Neural cell (in vitro differentiated cells): ENCODE results near the gene STEAP2. TPM values are rescaled to one million over a fixed set of nuclear protein-coding genes. Genes with fewer than 3 reads are reported as not detected.
"Not testable (repeated sequence)": the region's sequence is repeated elsewhere in the genome, so short reads cannot be mapped to it uniquely, and the experiment has no call there.

Source experiments
- H2AFZ ChIP-seq: fragments of 200-600, 300-800 bp; sonication (generic), shearing (Covaris generic); 2 replicates; pipeline ENCODE4 v1.6.0; 2014; ENCODE audit warnings: low read depth, mild to moderate bottlenecking, antibody characterized with exemption, low read length, moderate library complexity
- H3F3A ChIP-seq: fragments of 200-600 bp; shearing (Covaris generic); 2 replicates; pipeline ENCODE4 v1.6.1; 2016; ENCODE audit warnings: mild to moderate bottlenecking, moderate library complexity, mixed read lengths, antibody characterized with exemption, low read length; ENCODE audit not compliant: insufficient read depth, poor library complexity, severe bottlenecking
- H3K27ac ChIP-seq: fragments of 200-600, 300-800 bp; sonication (generic), shearing (Covaris generic); 2 replicates; pipeline ENCODE4 v1.5.1; 2014; ENCODE audit warnings: mild to moderate bottlenecking, low read length, moderate library complexity
- H3K27me3 ChIP-seq: fragments of 300-800, 200-600 bp; sonication (generic), shearing (Covaris generic); 2 replicates; pipeline ENCODE4 v1.6.0; 2014; ENCODE audit warnings: mild to moderate bottlenecking, low read depth, low read length, moderate library complexity; ENCODE audit not compliant: insufficient read depth
- H3K36me3 ChIP-seq: fragments of 300-800, 200-600 bp; sonication (generic), shearing (Covaris generic); 2 replicates; pipeline ENCODE4 v1.5.1; 2014; ENCODE audit warnings: mild to moderate bottlenecking, antibody characterized with exemption, low read length, moderate library complexity; ENCODE audit not compliant: insufficient read depth
- H3K4me2 ChIP-seq: fragments of 300-800, 200-600 bp; sonication (generic), shearing (Covaris generic); 2 replicates; pipeline ENCODE4 v1.6.0; 2014; ENCODE audit warnings: mild to moderate bottlenecking, low read length
- H3K4me3 ChIP-seq: fragments of 300-800, 200-600 bp; sonication (generic), shearing (Covaris generic); 2 replicates; pipeline ENCODE4 v1.5.1; 2014; ENCODE audit warnings: mild to moderate bottlenecking, low read length, moderate library complexity
- H3K79me2 ChIP-seq: fragments of 200-600 bp; shearing (Covaris generic); replicated peaks from 2 replicates; pipeline ENCODE4 v1.6.0; 2014; ENCODE audit warnings: mild to moderate bottlenecking, low read length, moderate library complexity; ENCODE audit not compliant: insufficient read depth
- H3K9ac ChIP-seq: fragments of 300-800, 200-600 bp; sonication (generic), shearing (Covaris generic); 2 replicates; pipeline ENCODE4 v1.6.1; 2016; ENCODE audit warnings: mild to moderate bottlenecking, low read length, mixed read lengths
- H3K9me2 ChIP-seq: fragments of 200-600 bp; shearing (Covaris generic); 2 replicates; pipeline ENCODE4 v1.6.1; 2016; ENCODE audit warnings: mild to moderate bottlenecking, low read length, mixed read lengths; ENCODE audit not compliant: insufficient read depth
- H3K9me3 ChIP-seq: fragments of 200-600, 300-800 bp; sonication (generic), shearing (Covaris generic); 2 replicates; pipeline ENCODE4 v1.6.1; 2016; ENCODE audit warnings: mild to moderate bottlenecking, mixed run types, low read length, moderate library complexity, mixed read lengths
- H4K20me1 ChIP-seq: fragments of 200-600 bp; shearing (Covaris generic); 2 replicates; pipeline ENCODE4 v1.6.1; 2016; ENCODE audit warnings: mild to moderate bottlenecking, mixed run types; ENCODE audit not compliant: insufficient read depth
- CTCF ChIP-seq: fragments of 450-650 bp; IDR thresholded peaks from 2 replicates; pipeline ENCODE4 v1.5.1; 2014; ENCODE audit warnings: antibody characterized with exemption, mild to moderate bottlenecking, moderate library complexity; ENCODE audit not compliant: poor library complexity, severe bottlenecking
- EP300 ChIP-seq: fragments of 450-650 bp; conservative IDR thresholded peaks from 2 replicates; pipeline ENCODE4 v1.6.1; 2014; ENCODE audit warnings: antibody characterized with exemption, mild to moderate bottlenecking, moderate library complexity; ENCODE audit not compliant: poor library complexity, severe bottlenecking
- EZH2 ChIP-seq: fragments of 200-600, 300-800 bp; shearing (Covaris generic), sonication (generic); IDR thresholded peaks from 2 replicates; pipeline ENCODE4 v1.6.1; 2014; ENCODE audit warnings: antibody characterized with exemption, low read length, borderline replicate concordance, mild to moderate bottlenecking; ENCODE audit not compliant: insufficient read depth, poor library complexity, severe bottlenecking
- MXI1 ChIP-seq: fragments of 450-650 bp; conservative IDR thresholded peaks from 2 replicates; pipeline ENCODE4 v1.6.1; 2014; ENCODE audit warnings: antibody characterized with exemption, mild to moderate bottlenecking; ENCODE audit not compliant: poor library complexity, severe bottlenecking
- POLR2AphosphoS5 ChIP-seq: IDR thresholded peaks from 2 replicates; pipeline ENCODE4 v1.6.1; 2012
- RAD21 ChIP-seq: fragments of 450-650 bp; conservative IDR thresholded peaks from 2 replicates; pipeline ENCODE4 v1.6.1; 2014; ENCODE audit warnings: antibody characterized with exemption, mild to moderate bottlenecking, moderate library complexity
- REST ChIP-seq: IDR thresholded peaks from 2 replicates; pipeline ENCODE4 v1.6.1; 2012; ENCODE audit warnings: borderline replicate concordance
- SMC3 ChIP-seq: fragments of 450-650 bp; conservative IDR thresholded peaks from 2 replicates; pipeline ENCODE4 v1.6.1; 2014; ENCODE audit warnings: antibody characterized with exemption, mild to moderate bottlenecking, moderate library complexity; ENCODE audit not compliant: poor library complexity
- TAF1 ChIP-seq: IDR thresholded peaks from 2 replicates; pipeline ENCODE4 v1.6.1; 2012; ENCODE audit warnings: low read depth
- polyA plus RNA-seq: library from polyadenylated mRNA; depleted of rRNA; stranded (reverse); fragments of >200 nt; gene quantifications from 2 replicates; pipeline ENCODE4 v1.2.3, GENCODE V29; 2014

Gene STEAP2
- polyA plus RNA-seq, 1 donor from 2014 or later: 5.9 TPM

GRCh38 chr7:90181485-90181884 lies 30.1 kb upstream of the STEAP2 start:
- TF ChIP-seq EP300: no peak
- TF ChIP-seq POLR2AphosphoS5: no peak
- Histone ChIP-seq H3K4me2 (no peak overlapping the region), H4K20me1 (no peaks in the 10 kb centered on the region), H3K36me3 (no peaks in the 10 kb centered on the region), H3K4me3 (no peak overlapping the region), H3K9ac (no peak overlapping the region), H3K27ac (no peak overlapping the region), H3K27me3 (no peaks in the 10 kb centered on the region), H3F3A (no peaks in the 10 kb centered on the region), H3K9me3 (no peaks in the 10 kb centered on the region), H2AFZ (no peak overlapping the region), H3K79me2 (no peaks in the 10 kb centered on the region), H3K9me2 (no peaks in the 10 kb centered on the region)

DNA sequence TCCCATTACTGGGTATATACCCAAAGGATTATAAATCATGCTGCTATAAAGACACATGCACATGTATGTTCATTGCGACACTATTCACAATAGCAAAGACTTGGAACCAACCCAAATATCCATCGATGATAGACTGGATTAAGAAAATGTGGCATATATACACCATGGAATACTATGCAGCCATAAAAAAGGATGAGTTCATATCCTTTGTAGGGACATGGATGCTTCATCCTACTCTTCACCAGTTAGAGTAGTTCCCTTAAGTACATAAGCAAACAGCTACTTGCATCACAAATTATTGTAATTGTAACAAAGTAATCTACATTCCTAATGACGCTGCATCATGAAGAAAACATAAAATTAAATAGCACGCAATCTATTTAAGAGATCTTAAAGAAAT lies 25.2 kb upstream of the STEAP2 start:
- H3K27ac ChIP-seq, H4K20me1 ChIP-seq, H3K4me2 ChIP-seq, H3K36me3 ChIP-seq, H3K4me3 ChIP-seq, H2AFZ ChIP-seq, H3K9ac ChIP-seq, H3K27me3 ChIP-seq, H3K9me3 ChIP-seq, H3F3A ChIP-seq, H3K9me2 ChIP-seq, H3K79me2 ChIP-seq: not testable (repeated sequence)

- Histone ChIP-seq H2AFZ (no peak overlapping the region), H3K27ac (no peak overlapping the region), H3K4me2 (no peak overlapping the region), H3K9me2 (no peaks in the 10 kb centered on the region), H3K9ac (no peak overlapping the region), H3K27me3 (no peaks in the 10 kb centered on the region), H4K20me1 (no peaks in the 10 kb centered on the region), H3K79me2 (no peaks in the 10 kb centered on the region), H3K4me3 (no peak overlapping the region), H3F3A (no peaks in the 10 kb centered on the region), H3K36me3 (no peaks in the 10 kb centered on the region), H3K9me3 (no peaks in the 10 kb centered on the region)
- TF ChIP-seq SMC3: no peak
- TF ChIP-seq POLR2AphosphoS5: no peak
- no peak for TF ChIP-seq MXI1
- TF ChIP-seq CTCF: no peak
- TF ChIP-seq EP300: no peak
- no peak for TF ChIP-seq RAD21
- no peak for TF ChIP-seq REST
- TF ChIP-seq TAF1: no peak
- no peak for TF ChIP-seq EZH2
Observed at GRCh38 chr7:90187507-90188050, 24.0 kb upstream of the STEAP2 start.
